ENCODE data around the gene KLHL22. TPM values are rescaled to one million over a fixed set of nuclear protein-coding genes. Genes with fewer than 3 reads are reported as not detected.
"Not testable (repeated sequence)": the region's sequence is repeated elsewhere in the genome, so short reads cannot be mapped to it uniquely, and the experiment has no call there.

The KLHL22 gene
- total RNA-seq, 2 donors from 2014 or later: 16.3 to 20.0 TPM

DNA sequence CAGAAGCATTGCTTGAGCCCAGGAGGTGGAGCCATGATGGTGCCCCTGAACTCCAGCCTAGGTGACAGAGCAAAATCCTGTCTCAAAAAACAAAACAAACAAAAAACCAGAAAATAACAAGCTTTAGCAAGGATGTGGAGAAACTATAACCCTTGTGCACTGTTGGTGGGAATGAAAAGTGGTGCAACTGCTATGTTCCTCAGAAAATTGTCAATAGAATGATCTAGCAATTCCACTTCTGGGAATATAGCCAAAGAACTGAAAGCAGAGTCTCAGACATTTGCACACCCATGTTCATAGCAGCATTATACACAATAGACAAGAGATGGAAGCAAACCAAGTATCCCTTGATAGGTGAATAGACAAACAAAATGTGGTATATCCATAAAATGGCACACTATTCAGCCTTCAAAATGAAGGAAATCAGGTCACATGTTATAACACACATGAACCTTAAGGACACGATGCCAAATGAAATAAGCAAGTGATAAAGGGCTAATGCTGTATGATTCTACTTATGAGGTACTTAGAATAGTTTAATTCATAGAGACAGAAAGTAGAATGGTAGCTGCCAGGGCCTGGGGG is 15.9 kb downstream of the KLHL22 start:
- intact Hi-C loops (cut with DNase I): no loop called here
- no peak for DNase-seq (ENCODE audit: low spot score)

DNA sequence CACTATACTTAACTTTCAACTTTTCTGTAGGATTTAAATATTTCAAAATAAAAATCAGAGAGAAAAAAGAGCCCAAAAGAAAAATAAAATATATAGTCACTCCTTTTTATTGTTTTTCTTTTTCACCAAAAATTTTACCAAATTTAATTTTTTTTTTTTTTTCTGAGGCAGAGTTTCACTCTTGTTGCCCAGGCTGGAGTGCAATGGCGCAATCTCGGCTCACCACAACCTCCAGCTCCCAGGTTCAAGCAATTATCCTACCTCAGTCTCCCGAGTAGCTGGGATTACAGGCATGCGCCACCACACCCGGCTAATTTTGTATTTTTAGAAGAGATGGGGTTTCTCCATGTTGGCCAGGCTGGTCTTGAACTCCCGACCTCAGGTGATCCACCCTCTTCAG is 17.5 kb downstream of the KLHL22 start:
- intact Hi-C loops (cut with DNase I); DNase-seq (ENCODE audit: low spot score): not testable (repeated sequence)

DNA sequence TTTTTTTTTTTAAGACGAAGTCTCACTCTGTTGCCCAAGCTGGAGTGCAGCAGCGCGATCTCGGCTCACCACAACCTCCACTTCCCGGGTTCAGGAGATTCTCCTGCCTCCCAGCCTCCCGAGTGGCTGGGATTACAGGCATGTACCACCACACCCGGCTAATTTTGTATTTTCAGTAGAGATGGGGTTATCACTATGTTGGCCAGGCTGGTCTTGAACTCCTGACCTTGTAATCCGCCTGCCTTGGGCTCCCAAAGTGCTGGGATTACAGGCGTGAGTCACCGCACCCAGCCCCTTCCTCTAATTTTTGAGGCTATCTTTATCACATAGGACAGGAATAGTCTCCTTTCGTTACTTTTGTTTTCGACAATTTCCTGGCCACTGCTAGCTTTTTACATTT is 20.0 kb downstream of the KLHL22 start:
- not testable (repeated sequence) for DNase-seq (ENCODE audit: low spot score)

DNA sequence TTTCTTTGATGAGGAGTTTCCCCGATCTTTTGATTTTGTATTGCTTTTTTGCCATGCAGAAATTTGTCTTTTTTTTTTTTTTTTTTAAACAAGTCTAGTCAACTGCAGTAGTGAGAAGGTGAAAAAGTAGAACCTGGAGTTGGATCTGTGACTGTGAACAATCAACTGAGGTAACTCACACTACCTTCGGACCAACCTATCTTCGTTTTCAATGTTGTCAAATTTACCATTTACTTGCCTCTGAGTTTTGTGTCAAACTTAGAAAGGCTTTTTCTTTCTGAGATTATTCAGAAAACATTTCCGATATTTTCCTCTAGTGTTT is 20.5 kb downstream of the KLHL22 start:
- intact Hi-C loops (cut with DNase I): no loop called here
- no peak for DNase-seq (ENCODE audit: low spot score)

More for the DNA sequence above, 20.0 kb downstream of the KLHL22 start:
- intact Hi-C loops (cut with DNase I): not testable (repeated sequence)

DNA sequence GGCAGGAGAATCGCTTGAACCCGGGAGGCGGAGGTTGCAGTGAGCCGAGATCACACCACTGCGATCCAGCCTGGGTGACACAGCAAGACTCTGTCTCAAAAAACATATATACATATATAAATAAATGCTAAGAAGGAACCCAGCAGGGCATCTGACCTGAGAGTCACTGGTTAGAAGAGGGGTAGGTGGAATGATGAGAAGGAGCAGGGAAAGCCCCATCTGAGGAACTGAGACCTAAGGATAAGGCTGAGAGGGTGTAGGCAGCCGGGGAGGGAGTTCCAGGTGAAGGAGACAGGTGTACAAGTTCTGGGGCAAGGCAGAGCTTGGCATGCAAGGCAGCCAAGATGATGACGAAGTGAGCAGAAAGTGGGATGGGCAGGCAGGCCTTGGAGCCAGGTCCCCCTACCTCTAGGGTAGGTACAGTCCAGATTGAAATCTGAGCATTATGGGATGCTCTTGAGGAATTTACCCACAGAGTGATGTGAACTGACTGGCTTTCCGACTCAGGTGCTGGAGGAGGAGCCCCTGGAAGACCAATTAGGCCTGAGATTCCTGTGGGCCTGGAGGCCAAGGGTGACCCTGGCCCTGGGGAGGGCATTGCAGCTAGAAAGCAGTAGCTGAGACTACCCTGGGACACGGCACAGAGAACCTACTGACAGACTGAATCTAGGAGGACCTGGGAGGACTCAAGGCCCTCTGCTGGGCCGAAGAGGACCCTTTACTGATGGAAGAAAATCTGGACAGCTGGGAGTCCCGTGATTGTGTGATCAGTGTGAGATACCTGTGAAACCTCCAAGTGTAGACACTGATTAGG is 22.8 kb downstream of the KLHL22 start:
- peak; percentile 40 for DNase-seq (ENCODE audit: low spot score)

DNA sequence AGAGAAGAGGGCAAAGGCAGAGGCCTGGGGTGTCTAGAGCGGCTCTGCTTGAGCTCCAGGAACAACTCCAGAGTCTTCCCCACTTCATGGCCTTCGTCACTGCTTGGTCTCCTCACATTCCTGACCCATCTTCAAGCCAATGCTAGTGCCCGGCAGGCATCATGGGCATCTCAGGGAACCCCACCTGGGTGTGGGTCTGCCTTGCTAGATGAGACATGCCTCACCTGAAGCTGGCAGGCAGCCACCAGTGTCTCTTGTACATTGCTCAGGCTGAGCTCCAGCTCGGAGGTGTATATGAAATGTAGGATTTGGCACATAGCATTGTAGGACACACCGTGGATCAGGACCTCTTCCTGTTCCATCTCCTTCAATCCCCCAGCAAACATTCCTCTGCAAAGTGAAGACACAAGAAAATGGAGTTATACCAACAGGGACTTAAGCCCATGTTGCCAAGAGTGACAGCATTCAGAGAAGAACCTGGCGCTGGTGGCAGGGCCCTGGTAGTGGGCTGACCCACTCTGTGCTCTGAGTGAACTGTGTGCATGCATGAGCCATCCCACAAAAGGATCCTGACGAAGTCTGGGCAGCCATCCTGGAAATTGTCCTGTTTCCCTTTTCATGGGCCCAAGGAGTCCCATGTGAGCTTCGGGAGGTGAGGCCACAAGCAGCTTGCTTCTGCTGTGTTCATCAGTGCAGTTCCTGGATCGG is 24.3 kb downstream of the KLHL22 start:
- intact Hi-C loops (cut with DNase I): loop anchor here in 1 of 2 donors (5.0 kb wide), 1 partner anchor 924 kb away; no protein-coding TSS in a partner anchor
- DNase-seq (ENCODE audit: low spot score): no peak

More for the DNA sequence above, 22.8 kb downstream of the KLHL22 start:
- intact Hi-C loops (cut with DNase I): loop anchor here in 1 of 2 donors (5.0 kb wide), 1 partner anchor 926 kb away; no protein-coding TSS in a partner anchor

DNA sequence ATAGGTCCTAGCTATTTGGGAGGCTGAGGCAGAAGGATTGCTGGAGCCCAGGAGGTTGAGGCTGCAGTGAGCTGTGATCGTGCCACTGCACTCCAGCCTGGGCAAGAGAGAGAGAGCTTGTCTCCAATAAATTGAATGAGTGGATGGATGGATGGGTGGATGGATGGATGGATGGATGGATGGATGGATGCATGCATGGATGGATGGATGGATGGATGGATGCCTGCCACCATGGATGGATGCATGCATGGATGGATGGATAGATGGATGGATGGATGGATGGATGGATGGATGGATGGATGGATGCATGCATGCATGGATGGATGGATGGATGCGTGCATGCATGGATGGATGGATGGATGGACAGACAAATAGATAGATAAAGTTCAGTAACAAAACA is 25.1 kb downstream of the KLHL22 start:
- intact Hi-C loops (cut with DNase I): loop anchor here in 1 of 2 donors (5.0 kb wide), 1 partner anchor 923 kb away; no protein-coding TSS in a partner anchor
- peak; percentile 25 for DNase-seq (ENCODE audit: low spot score)

DNA sequence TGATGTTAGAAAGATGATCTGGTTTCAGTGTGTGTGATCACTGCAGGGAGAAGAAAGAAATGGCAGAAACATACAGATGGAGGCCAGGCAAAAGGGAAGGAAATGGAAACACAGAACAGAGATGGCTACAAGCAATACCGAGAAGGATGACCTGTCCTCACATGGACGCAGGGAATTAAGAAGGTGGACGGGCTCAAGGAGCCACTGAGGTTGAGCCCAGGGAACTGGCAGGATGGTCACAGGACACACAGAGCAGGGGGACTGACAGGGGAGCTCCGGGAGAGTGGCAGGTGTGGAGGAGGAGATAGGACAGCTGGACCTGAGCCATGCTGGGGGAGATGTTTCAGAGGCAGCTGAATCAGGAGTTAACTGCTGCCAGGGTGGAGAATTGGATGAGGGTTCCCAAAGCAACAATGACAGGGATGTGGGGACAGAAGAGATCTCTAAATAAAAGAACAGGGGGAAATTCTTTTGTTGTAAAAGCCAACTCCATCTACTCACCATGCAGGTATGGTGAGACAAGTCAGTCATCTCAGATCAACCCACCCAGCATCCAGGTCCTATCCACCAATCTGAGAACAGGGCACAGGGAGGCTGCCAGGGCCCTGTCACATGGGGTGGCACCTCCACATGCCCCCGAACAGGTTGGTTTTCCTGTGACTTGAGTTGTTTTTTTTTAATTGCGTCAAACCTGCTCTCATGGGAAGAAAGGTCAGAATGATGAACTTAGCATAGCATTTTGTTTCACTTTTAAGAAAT is 26.3 kb downstream of the KLHL22 start:
- no peak for DNase-seq (ENCODE audit: low spot score)
- intact Hi-C loops (cut with DNase I): no loop called here

DNA sequence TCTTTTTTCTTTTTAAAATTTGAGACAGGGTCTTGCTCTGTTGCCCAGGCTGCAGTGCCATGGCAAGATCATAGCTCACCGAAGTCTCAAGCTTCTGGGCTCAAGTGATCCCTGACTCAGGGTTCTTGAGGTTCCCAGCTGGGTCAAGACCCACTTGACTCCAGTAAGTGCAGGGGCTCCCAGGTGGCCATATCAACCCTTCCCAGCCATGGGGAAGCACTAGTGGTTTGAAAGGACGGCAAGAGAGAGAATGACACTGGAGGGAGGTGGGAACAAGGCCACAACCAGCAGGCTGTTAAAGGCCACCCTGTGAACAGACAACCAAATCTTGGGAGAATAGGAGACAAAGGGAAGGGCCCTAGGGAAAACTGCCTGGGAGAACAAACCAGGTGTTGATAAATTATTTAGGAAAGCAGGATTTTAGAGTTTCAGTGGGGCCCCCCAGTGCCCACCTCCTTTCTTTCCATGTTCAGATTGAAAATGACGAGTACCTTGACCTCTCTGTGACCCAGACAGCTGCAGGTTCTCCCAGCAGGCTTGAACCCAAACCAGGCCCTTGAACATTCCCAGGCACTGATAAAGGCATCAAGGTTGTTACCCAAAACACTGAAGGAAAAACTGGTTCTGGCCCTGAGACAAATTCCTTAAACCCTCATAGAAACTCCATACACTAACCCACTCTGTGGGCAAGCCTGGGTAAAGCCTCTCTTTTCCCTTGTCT is 28.8 kb downstream of the KLHL22 start:
- intact Hi-C loops (cut with DNase I): no loop called here
- peak; percentile 17 for DNase-seq (ENCODE audit: low spot score)

DNA sequence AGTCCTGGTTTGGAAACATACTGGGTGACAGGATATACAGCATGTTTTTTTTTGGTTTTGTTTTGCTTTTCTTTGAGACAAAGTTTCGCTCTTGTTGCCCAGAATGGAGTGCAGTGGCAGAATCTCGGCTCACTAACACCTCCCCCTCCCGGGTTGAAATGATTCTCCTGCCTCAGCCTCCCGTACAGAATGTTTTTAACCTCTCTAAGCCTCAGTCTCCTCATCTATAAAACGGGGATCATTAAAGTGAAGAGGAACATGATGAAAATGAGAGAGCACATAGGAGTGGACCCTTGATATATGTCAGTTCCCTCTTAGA is 29.9 kb downstream of the KLHL22 start:
- no peak for DNase-seq (ENCODE audit: low spot score)
- intact Hi-C loops (cut with DNase I): no loop called here

DNA sequence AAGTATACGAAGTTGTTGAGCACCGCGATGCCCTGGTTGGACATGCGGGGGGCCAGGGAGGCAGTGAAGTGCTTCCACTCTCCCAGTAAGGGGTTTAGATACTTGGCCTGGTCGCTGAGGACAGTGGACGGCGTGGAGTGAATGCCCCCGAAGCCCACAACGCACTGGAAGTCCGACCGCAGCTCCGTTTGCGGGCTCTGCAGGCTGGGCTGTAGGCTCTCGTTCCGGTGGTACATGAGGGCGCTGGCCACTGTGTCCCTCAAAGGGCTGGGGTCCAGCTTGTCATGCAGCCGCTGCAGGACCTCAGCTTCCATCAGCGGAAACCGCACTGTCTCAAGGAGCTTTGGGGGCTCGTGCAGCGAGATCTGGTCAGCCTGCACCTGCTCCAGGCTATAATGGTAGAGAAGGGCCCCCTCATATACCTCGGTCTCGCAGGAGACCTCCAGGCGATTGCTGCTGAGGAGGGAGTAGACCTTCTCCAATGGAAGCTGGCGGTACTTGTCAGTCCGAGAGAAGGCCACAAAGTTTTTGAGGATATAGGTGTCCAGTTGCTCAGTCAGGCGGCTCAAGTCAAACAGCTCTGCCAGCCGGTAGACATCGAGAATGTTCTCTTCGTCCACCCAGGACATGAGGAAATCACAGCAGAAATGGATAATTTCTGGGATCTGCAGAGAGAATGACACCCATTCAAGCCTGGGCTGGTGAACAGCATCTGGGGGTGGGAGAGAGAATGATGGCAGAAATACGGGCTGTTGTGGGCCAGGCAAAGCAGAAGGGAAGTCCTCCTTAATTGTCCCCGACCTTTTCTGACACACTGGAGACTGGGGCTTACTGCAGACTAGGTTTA is 30.5 kb downstream of the KLHL22 start:
- intact Hi-C loops (cut with DNase I): no loop called here
- peak; percentile 16 for DNase-seq (ENCODE audit: low spot score)

DNA sequence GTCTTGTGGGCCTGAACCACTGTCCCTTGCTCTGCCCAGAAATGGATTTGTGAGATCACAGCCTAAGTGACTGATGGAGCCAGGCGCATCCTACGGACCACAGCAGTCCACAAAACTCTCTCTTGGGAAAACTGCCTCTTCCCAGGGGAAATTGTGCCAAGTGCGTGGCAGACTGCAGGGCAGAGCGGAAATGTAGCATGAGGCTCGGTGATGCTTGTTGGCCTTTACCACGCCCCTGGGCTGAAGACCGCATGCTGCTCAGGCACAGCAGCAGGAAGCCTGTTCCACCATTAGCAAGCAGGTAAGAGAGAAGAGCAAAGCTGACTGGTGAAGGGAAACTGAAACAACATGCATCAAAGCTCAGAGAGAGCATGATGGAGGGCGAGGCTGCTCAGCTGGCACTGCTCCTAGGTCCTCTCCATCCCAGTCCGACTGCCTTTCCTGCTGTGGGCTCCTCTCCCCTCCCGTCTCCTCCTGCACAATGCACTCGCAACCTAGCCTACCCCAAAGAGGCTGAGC is 31.4 kb downstream of the KLHL22 start:
- intact Hi-C loops (cut with DNase I): no loop called here
- DNase-seq (ENCODE audit: low spot score): no peak

DNA sequence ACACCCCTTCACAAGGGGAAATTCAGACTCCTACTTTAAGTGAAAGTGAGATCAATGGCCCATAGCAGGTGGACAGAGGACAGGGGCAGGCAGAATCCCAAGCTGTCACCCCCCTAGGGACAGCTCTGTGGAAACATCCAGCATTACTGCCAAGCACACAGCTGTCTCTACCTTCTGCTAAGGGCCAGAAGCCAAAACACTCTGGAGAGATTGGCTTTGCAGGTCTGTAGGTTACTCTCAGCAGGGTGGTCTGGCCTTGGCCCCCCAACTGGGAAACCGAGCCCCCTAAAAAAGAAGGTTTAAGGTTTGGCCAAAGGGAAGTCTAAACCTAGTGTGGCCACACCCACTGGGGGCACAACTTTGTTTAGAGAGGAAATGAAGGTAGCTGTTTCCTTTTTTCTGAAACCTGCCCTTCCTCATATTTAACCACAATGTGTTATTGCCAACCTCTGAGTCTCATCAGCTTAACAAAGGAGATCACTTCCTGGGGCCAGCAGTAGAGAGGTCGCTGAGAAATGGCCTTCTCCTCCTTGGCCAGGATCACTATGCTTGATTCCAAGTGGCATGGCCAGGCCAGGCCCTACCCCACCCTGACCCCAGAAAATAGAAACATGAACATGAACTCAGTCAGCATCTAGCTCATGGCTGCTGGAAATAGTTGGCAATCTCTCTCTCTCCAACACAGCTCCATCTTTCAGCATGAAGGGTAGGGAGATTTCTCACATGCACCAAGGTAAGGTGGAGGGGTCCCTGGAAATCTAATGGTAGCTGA is 32.1 kb downstream of the KLHL22 start:
- intact Hi-C loops (cut with DNase I): no loop called here
- DNase-seq (ENCODE audit: low spot score): no peak

DNA sequence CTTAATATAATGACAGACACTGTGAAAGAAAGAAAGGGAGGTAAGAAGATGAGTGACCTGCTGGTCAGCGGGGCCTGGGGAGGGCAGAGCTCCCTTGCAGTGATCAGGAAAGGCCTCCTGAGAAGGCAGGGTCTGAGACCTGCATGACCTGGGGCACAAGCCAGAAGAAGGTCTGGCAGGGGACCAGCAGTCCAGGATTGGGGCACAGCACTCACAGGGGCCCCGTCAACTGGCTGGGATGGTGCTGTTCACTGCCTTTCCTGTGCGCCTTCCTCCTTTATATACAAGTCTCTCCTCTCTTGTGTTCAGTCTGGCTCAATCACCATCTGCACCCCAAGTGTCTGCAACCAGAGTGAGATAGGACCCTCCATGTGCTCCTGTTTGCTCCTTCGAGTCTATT is 35.7 kb downstream of the KLHL22 start:
- DNase-seq (ENCODE audit: low spot score): peak; percentile 61
- intact Hi-C loops (cut with DNase I): loop anchor here in 1 of 2 donors (10.0 kb wide), 1 partner anchor 55 kb away; no protein-coding TSS in a partner anchor

DNA sequence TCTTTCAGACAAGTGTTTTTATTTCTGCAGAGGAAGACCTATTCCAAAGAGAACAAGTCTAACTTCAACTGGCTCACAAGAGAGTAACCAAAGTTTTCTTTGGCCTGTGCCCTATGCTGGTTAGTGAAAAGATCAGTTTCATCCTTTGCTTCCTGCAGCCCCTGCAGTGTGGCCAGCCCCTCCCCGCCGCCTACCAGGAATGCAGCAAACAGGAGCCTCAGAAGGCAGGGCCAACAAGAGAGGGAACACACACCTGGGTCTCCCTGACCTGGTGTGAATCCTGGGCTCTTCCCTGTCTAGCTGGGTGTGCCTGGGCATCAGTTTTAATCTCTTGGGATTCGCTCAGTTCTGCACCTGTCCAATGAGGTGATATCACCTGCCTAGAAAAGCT is 36.4 kb downstream of the KLHL22 start:
- intact Hi-C loops (cut with DNase I): loop anchor here in 1 of 2 donors (10.0 kb wide), 1 partner anchor 54 kb away; no protein-coding TSS in a partner anchor
- DNase-seq (ENCODE audit: low spot score): peak; percentile 52

DNA sequence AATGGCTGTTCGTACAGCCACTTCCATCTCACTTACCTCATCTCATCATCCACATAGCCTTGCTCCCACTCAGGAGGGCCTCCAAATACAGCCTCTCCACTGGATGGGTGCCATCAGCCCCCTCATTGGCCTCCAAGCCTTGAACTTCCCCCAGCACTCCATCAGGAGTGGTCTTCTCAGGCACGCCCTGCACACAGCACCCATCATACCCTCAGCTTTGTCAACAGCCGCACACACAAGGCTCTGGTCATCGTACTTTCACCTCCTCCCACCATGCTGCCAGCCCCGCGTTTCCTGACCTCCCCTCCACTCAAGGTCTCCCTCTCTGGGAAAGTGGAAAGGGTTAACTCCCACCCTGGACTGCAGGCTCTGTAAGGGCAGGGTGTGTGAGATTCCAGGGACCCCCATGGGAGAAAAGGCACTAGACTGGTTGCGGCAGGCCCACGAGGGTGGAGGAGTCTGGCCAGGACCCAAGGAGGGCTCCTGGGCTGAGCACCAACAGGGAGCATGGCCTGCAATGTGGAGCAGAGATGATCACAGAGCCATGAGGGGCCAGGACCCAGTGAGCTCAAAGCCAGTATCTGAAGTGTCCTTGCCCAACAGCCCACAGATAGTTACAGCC is 37.0 kb downstream of the KLHL22 start:
- DNase-seq (ENCODE audit: low spot score): peak; percentile 58
- intact Hi-C loops (cut with DNase I): loop anchor here in 1 of 2 donors (10.0 kb wide), 1 partner anchor 54 kb away; no protein-coding TSS in a partner anchor
